ENCODE data around the gene CAMTA1. TPM values are rescaled to one million over a fixed set of nuclear protein-coding genes. Genes with fewer than 3 reads are reported as not detected.

The CAMTA1 gene
- total RNA-seq, 1 donor from 2014 or later: 99.0 TPM

GRCh38 chr1:7436056-7437005, 651.1 kb downstream of the CAMTA1 start:
- Mint-ChIP-seq H3K9me3 (ENCODE audit: low read depth) (no peaks in the 10 kb centered on the region), H3K4me3 (ENCODE audit: low read depth) (no peak overlapping the region), H3K4me1 (ENCODE audit: low read depth) (peaks cover 1% of the 10 kb centered on the region), H3K27ac (no peak overlapping the region), H3K36me3 (ENCODE audit: insufficient read depth) (no peaks in the 10 kb centered on the region), H3K27me3 (no peaks in the 10 kb centered on the region)
- no peak for TF ChIP-seq CTCF (IDR thresholded peaks at IDR 0.05; ENCODE audit: unreplicated experiment)
- no peak for DNase-seq (ENCODE audit: low spot score, unreplicated experiment)

DNA sequence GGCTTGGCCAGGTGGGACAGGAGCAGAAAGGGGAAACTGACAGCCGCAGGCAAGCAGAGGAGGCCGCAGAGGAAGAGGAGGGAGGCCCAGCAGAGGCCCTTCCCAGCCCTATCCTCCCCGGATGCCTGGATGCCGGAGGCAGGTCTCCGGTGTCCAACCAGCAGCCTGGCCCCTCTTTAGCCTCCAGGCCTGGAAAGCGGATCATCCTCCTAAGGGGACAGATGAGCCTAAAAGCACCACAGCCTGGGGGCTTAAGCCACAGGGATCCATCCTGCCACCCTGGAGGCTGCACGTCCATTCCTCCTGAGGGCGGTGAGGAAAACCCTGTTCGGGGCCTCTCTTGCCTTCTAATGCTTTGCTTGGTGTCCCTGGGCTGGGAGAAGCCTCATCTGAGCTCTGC, 651.8 kb downstream of the CAMTA1 start:
- TF ChIP-seq CTCF (IDR thresholded peaks at IDR 0.05; ENCODE audit: unreplicated experiment): no peak
- no peaks in the 10 kb centered on the region for H3K27me3 Mint-ChIP-seq
- H3K4me1 Mint-ChIP-seq (ENCODE audit: low read depth): peaks cover 1% of the 10 kb centered on the region
- no peaks in the 10 kb centered on the region for H3K36me3 Mint-ChIP-seq (ENCODE audit: insufficient read depth)
- H3K27ac Mint-ChIP-seq: no peak overlapping the region
- DNase-seq (ENCODE audit: low spot score, unreplicated experiment): no peak
- H3K9me3 Mint-ChIP-seq (ENCODE audit: low read depth): no peaks in the 10 kb centered on the region
- H3K4me3 Mint-ChIP-seq (ENCODE audit: low read depth): no peak overlapping the region

DNA sequence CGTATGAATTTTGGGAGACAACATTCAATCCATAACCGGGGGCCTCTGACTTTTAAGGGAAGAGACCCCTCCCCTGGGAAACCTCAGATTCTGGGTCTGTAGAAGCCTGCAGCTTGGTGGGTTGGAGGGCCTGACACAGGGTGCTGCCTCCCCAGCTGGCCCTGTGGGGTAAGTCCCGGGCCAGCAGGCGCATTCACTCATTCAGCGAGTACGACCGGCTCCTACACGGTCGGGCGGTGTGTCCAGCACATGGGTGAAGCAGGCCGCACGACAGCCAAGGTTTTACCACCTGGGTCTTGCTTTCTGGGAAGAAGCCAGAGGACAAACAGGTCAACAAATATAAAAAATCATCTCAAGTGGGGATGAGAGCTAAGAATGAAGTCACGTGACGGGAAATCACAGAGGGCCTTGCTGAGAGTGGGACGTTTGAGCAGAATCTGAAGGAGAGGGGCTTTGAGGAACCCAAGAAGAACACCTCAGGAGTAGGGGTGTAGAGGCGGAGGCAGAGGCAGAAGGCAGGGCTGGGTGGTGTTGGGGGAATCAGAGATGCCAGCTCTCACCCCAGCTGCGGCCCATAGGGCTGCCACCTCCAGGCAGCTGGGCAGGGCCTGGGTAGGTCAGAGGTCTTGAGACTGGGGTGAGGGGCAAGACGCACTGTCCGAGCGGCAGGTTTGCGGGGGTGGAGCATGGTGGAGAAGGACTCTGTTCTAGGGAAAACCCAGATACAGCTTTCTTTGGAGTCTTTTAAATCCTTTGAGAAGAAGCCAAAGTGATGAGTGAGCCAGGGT, 652.5 kb downstream of the CAMTA1 start:
- Mint-ChIP-seq H3K4me3 (ENCODE audit: low read depth) (no peak overlapping the region), H3K4me1 (ENCODE audit: low read depth) (peaks cover 1% of the 10 kb centered on the region), H3K36me3 (ENCODE audit: insufficient read depth) (no peaks in the 10 kb centered on the region), H3K9me3 (ENCODE audit: low read depth) (no peaks in the 10 kb centered on the region), H3K27ac (peak overlapping the region; percentile 38), H3K27me3 (no peaks in the 10 kb centered on the region)
- DNase-seq (ENCODE audit: low spot score, unreplicated experiment): no peak
- TF ChIP-seq CTCF (IDR thresholded peaks at IDR 0.05; ENCODE audit: unreplicated experiment): no peak

GRCh38 chr1:7438396-7438785, 653.1 kb downstream of the CAMTA1 start:
- no peak overlapping the region for H3K27ac Mint-ChIP-seq
- no peaks in the 10 kb centered on the region for H3K9me3 Mint-ChIP-seq (ENCODE audit: low read depth)
- H3K36me3 Mint-ChIP-seq (ENCODE audit: insufficient read depth): no peaks in the 10 kb centered on the region
- DNase-seq (ENCODE audit: low spot score, unreplicated experiment): no peak
- TF ChIP-seq CTCF (IDR thresholded peaks at IDR 0.05; ENCODE audit: unreplicated experiment): no peak
- no peaks in the 10 kb centered on the region for H3K27me3 Mint-ChIP-seq
- no peak overlapping the region for H3K4me3 Mint-ChIP-seq (ENCODE audit: low read depth)
- H3K4me1 Mint-ChIP-seq (ENCODE audit: low read depth): peaks cover 1% of the 10 kb centered on the region

DNA sequence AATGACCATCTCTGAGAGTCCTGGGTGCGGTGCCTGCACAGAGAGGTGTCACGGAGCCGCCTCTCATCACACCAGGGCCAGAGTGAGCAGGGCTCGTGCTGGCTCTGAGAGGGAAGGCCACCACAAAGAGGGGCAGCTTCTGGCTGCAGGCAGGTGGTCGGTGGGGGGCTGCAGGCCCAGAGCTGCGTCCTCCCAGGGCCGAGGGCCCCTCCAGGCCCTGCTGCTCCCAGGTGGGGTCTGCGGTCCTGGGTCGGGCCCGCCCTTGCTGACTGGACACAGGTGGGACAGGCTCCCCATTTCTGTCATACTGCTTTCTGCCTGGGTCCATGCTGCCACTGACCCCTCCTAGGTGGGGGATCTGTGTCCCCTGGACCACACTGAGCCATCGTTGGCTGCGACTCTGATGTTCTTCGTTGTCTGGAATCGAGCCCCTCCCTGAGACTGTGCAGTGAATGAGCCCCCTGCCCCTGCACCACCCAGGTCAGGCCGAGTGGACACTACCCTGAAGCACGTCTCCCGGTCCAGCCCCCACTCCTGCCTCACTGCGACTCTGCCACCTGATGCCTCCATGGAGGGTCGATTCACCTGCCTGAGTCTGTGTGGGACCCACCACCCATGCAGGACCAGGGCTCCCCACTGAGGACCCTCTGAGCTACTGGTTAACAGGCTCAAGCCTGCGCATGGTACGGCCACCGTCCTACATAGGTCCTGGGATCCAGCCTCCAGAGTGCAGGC, 653.8 kb downstream of the CAMTA1 start:
- peaks cover 1% of the 10 kb centered on the region for H3K4me1 Mint-ChIP-seq (ENCODE audit: low read depth)
- no peak for DNase-seq (ENCODE audit: low spot score, unreplicated experiment)
- no peak overlapping the region for H3K4me3 Mint-ChIP-seq (ENCODE audit: low read depth)
- no peaks in the 10 kb centered on the region for H3K9me3 Mint-ChIP-seq (ENCODE audit: low read depth)
- no peaks in the 10 kb centered on the region for H3K27me3 Mint-ChIP-seq
- TF ChIP-seq CTCF (IDR thresholded peaks at IDR 0.05; ENCODE audit: unreplicated experiment): no peak
- H3K27ac Mint-ChIP-seq: no peak overlapping the region
- H3K36me3 Mint-ChIP-seq (ENCODE audit: insufficient read depth): no peaks in the 10 kb centered on the region

Data from progenitor cell of endocrine pancreas (in vitro differentiated cells).